ENCODE measurements around the gene ANO9.

DNA sequence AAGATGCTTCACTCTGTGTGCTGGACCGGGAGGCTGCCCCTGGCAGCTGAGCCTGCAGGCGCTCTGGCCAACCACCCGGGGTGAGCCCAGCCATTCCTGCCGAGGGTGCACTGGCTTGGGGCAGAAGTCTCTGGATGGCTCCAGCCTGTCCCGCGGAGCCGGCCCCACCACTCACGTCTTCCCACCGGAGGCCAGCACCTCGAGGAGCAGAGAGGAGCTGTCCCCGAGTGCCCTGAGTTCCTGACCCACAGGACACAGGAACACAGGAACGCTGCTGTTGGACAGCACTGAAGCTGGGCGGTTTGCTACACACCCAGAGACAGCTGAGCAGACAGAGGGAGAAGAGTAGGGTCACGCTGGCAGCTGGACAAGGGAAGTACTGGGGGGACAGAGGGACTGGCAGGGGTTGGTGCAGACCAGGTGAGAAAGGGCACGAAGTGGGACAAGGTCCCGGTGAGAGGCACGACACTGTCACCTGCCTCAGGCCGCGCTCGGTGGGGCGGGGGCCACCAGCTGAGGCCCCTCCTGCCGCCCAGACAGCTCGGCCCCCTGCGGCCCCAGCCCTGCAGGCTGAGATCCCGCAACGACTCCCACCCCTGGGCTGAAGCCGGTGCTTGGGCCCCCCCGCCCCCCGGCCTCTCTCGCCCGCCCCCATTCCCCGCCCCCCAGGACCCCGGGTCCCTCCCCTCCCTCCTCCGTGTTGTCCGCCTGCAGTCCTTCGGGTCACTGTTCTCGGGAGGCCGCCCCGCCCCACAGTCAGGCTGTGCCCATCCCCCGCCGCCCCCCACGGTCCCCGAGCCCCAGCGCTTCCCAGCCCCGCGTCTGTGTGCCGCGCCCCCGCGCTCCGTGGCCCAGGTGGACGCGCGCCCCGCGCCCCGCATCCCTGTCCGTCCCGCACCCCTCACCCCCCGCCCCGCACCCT lies 73.1 kb downstream of the ANO9 start:
- TF ChIP-seq, protein P1, sequence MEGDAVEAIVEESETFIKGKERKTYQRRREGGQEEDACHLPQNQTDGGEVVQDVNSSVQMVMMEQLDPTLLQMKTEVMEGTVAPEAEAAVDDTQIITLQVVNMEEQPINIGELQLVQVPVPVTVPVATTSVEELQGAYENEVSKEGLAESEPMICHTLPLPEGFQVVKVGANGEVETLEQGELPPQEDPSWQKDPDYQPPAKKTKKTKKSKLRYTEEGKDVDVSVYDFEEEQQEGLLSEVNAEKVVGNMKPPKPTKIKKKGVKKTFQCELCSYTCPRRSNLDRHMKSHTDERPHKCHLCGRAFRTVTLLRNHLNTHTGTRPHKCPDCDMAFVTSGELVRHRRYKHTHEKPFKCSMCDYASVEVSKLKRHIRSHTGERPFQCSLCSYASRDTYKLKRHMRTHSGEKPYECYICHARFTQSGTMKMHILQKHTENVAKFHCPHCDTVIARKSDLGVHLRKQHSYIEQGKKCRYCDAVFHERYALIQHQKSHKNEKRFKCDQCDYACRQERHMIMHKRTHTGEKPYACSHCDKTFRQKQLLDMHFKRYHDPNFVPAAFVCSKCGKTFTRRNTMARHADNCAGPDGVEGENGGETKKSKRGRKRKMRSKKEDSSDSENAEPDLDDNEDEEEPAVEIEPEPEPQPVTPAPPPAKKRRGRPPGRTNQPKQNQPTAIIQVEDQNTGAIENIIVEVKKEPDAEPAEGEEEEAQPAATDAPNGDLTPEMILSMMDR (IDR thresholded peaks at IDR 0.05; ENCODE audit: low read depth, low read length, missing input control) = no peak
- no peak for TF ChIP-seq RAD21 (IDR thresholded peaks at IDR 0.05)

Measured in liver (tissue), 3 donors.